HK-2 (cell line): Measurements from ENCODE around the gene LRCH3.
"Not testable (repeated sequence)": the region's sequence is repeated elsewhere in the genome, so short reads cannot be mapped to it uniquely, and the experiment has no call there.

Experiments used
- DNase-seq: peaks from one replicate; pipeline ENCODE4 v3.0.0-alpha.2; 2018; ENCODE audit not compliant: unreplicated experiment

LRCH3 gene

GRCh38 chr3:197882586-197882985 lies 91.5 kb downstream of the LRCH3 start:
- no peak for DNase-seq

- no peak for DNase-seq
Observed at GRCh38 chr3:197883541-197883940, 92.5 kb downstream of the LRCH3 start.

- DNase-seq, result not testable (repeated sequence)
Observed at GRCh38 chr3:197884330-197884729, 93.3 kb downstream of the LRCH3 start.

- DNase-seq, result not testable (repeated sequence)
Observed at GRCh38 chr3:197886052-197886451, 95.0 kb downstream of the LRCH3 start.

- not testable (repeated sequence) for DNase-seq
Observed at GRCh38 chr3:197887430-197888053, 96.5 kb downstream of the LRCH3 start.

GRCh38 chr3:197888511-197888910 lies 97.5 kb downstream of the LRCH3 start:
- DNase-seq, result no peak

GRCh38 chr3:197889204-197889930 lies 98.3 kb downstream of the LRCH3 start:
- DNase-seq, result no peak

- DNase-seq, result no peak
Observed at GRCh38 chr3:197890693-197891092, 99.6 kb downstream of the LRCH3 start.

GRCh38 chr3:197892162-197892561 lies 101.1 kb downstream of the LRCH3 start:
- DNase-seq, result no peak

GRCh38 chr3:197896421-197896820 lies 105.4 kb downstream of the LRCH3 start:
- no peak for DNase-seq

GRCh38 chr3:197899833-197900478 lies 108.9 kb downstream of the LRCH3 start:
- no peak for DNase-seq

GRCh38 chr3:197901626-197902025 lies 110.6 kb downstream of the LRCH3 start:
- no peak for DNase-seq

GRCh38 chr3:197906023-197906849 lies 115.2 kb downstream of the LRCH3 start:
- peak; percentile 95 for DNase-seq

GRCh38 chr3:197906850-197907187 lies 115.8 kb downstream of the LRCH3 start:
- no peak for DNase-seq

GRCh38 chr3:197907196-197907595 lies 116.1 kb downstream of the LRCH3 start:
- no peak for DNase-seq

GRCh38 chr3:197908550-197908949 lies 117.5 kb downstream of the LRCH3 start:
- peak; percentile 11 for DNase-seq

- no peak for DNase-seq
Observed at GRCh38 chr3:197908957-197909701, 118.1 kb downstream of the LRCH3 start.

- DNase-seq, result no peak
Observed at GRCh38 chr3:197912741-197913476, 121.9 kb downstream of the LRCH3 start.

- DNase-seq, result no peak
Observed at GRCh38 chr3:197913641-197914380, 122.8 kb downstream of the LRCH3 start.
